CD4-positive, alpha-beta T cell treated with Interferon alpha-2 for 1 hour (primary cell): ENCODE measurements around the gene IDNK.
"Not testable (repeated sequence)": the region's sequence is repeated elsewhere in the genome, so short reads cannot be mapped to it uniquely, and the experiment has no call there.

ENCODE experiments used
- DNase-seq, 2 donors: peaks; one replicate each; pipeline ENCODE4 v3.0.0-alpha.2; 2020 to 2022

The IDNK gene

DNA sequence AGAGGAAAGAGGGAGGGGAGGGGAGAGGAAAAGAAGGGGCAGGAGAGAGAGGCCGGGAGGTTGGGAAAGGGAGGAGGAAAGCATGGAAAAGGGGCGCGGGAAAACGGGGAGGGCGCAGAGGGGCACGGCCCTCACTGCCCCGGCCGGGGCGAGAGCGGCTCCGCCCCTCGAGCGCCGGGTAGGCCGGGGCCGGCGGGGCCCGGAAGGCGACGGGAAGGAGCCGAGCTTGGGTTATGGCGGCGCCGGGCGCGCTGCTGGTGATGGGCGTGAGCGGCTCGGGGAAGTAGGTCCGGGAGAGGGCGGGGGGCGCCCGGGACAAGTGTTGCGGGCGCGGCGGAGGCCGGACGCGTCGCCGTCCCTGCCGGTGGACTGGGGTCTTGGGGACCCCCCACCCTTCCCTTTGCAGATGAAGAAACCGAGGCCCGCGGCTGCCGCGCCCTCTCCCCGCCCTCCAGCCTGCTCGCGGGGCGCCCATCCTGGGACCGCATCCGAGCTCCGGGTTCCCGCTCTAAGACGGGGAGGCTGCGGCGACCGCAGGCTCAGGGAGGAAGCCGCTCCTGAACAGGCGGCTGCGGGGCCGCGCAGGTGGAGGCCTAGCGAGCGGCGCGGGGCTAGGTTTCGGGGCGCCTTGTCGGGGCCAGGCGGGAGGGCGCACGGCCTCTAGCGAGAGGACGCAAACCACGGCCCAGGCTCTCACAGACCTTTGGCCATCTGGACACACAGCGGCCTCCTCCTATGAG lies at the start of gene IDNK:
TSS of gene IDNK (plus strand) at position 205 of the 740 bp plus-strand sequence. CDS start at position 234, 29 bp downstream.
- peak; percentile 50 to 69 for DNase-seq

DNA sequence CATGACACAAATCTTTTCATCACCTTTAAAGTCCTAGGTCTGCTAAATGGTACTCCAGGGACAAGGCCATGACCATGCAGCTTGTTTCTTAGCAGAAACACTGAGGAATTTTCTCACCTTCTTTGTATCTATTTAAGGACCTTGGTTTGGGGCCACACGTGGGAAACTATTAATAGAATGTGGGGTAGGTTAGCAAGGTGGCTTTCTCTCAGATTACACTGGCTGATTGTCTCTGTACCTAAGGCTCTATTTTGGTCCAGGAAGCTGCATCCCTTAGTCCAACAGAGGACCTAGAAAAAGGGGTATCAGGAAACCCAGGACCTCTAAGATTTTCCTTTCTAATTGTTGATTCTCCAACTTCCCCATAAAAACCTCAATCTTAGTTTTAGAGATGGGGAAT lies 48.5 kb upstream of the IDNK start:
- DNase-seq, result no peak

DNA sequence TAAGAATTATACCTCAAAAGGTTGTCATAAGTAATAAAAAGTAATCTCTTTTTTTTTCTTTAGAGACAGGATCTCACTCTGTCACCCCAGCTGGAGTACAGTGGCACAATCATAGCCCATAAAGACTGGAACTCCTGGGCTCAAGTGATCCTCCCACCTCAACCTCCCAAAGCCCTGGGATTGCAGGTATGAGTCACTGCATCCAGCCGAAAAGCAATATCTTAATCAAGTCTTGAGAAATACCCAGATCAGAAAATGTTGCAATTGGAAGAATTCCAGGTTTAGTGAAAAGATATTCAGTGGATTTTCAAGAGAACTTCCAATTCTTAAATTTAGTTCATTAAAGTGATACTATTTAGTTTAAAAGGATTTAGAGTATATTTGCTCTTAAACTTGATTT lies 40.9 kb upstream of the IDNK start:
- DNase-seq, result no peak

DNA sequence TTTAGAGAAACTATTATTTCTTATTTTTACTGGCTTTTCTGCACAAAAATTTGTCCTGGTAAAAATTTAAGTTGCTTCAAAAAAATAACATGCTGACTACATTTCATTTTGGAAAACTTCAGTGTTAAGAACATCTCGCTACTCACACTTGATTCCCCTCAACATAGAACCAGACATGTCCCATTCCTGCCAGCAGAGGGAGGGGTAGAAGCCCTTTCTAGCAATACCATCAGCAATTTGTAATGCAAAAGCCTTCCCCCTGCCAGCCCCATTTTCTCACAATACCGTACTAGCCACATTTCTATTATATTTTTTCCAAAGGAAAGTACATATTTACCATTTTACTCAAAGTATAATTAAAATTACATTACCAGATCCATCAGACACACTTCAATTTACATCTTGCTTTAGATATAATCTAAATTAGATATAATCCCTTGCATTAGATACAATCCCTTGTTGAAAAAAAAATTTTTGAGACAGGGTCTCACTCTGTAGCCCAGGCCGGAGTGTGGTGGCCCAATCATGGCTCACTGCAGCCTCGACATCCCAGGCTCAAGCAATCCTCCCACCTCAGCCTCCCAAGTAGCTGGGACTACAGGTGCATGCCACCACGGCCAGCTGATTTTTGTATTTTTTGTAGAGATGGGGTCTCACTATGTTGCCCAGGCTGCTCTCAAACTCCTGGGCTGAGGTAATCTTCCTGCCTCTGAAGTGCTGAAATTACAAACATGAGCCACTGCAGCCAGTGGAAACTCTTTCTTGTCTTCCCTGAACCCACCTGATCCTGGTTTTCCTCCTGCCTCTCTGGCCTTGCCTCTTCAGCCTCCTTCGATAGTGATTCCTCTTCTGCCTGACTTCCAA lies 39.6 kb upstream of the IDNK start:
- peak; percentile 15 to 49 for DNase-seq

DNA sequence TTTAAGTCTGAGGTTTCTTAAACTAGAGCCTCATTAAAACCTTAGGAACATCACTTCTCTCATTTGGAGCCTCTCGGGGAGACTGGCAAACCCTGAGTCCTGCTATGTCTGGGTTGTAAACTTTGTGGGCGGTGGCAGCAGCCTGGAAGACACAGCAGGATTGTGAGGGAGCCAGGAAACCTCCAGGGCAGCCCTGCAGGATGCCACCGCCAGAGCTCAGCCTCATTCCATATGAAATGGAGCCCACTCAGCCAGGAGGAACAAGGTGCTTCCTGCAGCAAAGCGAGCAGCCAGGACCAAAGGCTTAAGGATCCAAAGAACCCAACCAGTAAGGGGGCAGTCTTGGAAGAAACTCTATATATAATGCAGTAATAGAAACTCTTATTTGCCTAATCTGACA lies 37.9 kb upstream of the IDNK start:
- DNase-seq, result no peak

DNA sequence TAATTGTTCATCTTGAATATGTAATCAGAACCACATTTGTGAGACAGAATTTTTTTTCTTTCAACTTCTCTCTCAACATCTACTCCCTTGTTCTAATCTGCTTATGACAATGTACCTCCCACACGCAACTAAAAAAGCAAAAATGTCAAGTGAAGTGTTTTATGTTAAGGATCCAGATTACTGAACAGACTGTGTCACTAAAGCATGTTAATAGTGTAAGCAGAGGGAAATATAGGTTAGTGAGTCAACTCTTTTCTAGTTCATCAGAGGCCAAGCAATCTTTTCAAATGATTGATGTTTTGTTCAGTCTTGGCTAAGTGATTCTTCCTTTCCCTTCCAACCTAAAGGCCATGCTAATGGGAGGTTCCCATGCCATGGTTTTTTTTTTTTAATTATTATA lies 34.7 kb upstream of the IDNK start:
- no peak for DNase-seq

DNA sequence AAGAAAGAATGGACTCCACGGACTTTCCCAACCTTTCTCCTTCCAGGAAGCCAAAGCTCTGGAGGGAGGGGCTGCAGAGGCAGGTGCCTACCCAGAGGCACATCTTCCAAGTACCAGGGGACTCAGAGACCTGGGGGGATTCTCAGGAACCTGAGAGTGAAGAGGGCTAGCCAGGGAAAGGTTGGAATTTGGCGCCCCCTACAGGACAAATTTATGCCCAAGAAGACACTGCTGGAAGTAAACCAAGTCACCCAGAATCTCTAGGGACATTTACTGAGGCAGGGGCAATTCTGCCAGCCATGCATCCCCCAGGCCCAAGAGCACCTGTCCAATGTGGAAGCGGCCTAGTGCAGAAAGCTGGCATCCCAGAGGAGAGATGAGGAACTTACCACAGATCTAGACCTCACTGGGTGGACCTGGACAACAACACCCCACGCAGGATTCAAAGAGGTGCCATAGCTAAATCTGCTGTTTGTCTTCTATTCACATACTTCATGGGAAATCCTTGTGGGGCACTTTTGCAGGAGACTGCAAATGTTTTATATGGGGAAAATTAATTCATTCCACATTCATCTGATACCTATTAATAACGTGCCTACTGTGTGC lies 25.9 kb upstream of the IDNK start:
- peak in 1 of 2 donors; percentile 34 for DNase-seq

DNA sequence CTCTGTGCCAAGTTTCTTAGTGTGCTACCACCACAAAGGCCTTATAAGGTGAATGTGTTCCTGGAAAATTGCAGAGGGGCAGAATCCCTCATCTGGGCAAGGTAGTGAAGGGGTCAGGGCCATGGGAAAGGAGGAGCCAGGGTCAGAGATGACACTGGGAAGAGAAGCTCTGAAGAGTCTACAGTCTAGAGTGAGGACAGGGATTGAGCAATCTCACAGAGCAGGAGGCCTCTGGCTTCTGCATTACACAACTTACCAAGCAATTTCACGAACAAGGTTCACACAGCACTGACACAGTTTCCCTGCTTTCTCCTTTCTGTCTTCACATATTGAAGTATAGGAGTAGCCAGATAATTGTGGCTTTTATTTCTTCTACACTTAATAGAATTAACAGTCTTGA lies 24.5 kb upstream of the IDNK start:
- no peak for DNase-seq

DNA sequence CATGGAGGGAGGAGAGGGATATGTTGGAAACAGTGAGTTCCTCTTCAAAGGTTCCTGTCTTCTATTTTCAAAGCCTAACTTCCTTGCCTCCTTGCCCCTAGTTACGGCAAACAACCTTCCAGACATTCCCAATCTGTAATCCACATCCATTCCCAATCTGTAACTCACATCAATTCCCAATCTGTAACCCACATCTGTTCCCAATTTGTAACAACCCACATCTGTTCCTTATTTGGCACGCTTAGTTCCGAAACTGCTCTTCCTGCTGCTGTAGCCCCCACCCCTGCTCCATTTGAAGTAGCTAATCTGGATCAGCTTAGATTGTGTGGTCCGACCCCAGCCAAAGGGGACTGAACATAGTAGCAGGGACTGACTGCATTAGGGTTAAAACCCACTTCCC lies 23.9 kb upstream of the IDNK start:
- no peak for DNase-seq

DNA sequence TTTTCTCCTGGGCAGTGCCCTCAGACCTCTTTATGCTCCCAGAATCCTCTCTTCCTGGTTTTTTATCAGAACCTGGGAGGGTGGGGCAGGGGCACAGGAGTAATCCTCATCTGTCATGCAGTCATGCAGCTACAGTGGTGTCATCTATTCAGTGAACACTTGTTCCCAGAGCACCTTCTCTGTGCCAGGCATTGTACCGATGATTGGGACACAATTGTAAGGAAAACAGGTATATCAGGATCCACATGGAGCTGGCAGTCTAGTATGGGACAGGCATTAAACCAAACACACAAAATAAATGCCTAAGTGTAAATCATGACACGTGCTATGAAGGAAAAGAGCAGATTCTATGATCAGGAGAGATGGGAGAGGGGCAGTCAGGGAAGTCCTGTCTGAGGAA lies 21.5 kb upstream of the IDNK start:
- no peak for DNase-seq

DNA sequence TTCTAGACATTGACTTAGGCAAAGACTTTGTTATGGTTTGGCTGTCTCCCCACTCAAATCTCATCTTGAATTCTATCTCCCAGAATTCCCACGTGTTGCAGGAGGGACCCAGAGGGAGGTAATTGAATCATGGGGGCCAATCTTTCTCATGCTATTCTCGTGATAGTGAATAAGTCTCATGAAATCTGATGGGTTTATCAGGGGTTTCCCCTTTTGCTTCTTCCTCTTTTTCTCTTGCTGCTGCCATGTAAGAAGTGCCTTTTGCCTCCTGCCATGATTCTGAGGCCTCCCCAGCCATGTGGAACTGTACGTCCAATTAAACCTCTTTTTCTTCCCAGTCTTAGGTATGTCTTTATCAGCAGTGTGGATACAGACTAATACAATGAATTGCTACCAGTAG lies 15.3 kb upstream of the IDNK start:
- DNase-seq, result not testable (repeated sequence)

DNA sequence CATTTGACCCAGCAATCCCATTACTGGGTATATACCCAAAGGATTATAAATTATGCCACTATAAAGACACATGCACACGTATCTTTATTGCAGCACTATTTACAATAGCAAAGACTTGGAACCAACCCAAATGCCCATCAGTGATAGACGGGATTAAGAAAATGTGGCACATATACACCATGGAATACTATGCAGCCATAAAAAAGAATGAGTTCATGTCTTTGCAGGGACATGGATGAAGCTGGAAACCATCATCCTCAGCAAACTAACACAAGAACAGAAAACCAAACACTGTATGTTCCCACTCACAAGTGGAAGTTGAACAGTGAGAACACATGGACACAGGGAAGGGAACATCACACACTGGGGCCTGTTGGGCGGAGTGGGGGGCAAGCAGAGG lies 9.6 kb upstream of the IDNK start:
- DNase-seq, result not testable (repeated sequence)

DNA sequence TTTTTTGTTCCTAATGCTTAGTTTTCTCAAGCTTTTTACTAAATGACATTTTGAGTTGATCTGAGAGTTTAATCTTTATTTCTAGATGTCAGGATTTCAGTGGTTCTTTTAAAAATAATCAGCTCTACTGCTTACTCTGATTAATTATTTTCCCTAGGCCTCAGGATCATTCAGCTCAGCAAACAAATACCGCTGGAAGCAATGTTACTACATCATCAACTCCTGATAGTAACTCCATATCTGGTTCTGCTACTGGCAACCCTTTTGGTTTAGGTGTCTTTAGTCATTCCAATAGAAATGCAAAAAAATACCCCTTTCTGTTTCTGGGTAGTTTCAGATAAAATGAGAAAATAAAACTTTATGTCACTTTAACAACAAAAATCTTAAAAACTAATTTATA lies 5.6 kb upstream of the IDNK start:
- no peak for DNase-seq

DNA sequence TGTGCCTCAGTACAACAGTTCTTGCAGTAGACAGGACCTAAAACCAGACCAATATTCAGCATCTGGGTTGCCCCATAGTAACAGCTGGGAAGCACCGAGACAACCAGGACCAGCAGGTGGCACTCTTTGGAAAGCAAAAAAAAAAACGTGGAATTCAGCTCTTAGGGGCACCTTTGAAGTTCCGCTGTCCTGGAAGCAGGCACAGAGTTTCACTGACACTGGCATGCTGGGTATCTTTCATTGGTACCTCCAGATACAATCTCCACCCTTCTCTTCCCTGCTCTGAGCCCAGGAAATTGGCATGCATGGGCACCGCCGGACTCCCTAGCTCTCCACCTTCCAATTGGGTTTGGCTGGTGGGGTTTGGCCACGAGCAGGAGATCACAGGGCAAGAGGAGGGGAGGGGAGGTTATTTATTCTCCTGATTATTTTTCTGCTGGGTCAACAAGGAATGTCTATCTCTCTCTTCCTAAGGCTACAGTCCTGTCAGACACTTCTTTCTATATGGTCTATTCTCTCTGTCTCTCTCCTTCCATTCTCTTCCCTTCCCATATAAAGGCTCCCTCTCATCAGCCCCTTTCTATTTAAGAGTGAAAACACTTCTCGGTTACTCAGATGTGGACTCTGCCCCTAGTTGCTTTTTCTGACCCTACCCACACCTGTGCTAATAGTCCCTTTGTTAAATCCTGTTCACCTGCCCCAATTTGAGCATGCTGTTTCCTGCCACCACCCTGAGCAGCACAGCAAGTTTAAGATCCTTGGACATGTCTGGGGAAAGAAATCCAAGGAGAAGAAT lies 1.9 kb upstream of the IDNK start:
- peak; percentile 17 to 49 for DNase-seq

DNA sequence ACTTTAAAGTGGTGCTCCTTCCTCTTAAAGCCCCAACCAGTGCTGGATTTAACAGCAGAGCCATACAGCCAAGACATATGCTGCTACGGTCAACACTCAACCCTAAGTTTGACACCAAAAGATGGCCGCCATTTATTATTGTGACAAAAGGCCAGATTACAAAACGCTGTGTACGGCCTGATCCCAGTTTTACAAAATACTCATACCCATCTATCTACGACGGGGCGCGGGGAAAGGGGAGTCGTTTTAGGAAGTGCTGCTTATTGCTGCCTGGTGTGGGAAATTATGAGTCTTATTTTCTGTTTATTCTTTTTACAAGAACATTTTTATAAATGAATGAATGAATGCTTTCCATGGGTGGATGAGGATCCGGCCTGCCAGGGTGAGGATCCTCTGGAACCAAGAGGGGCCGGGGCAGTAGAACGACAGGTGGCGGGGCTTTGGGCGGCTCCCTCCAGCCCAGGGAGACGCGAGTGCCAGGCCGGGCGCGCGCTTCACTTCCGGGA lies 457 bp upstream of the IDNK start:
- DNase-seq, result peak in 1 of 2 donors; percentile 49

DNA sequence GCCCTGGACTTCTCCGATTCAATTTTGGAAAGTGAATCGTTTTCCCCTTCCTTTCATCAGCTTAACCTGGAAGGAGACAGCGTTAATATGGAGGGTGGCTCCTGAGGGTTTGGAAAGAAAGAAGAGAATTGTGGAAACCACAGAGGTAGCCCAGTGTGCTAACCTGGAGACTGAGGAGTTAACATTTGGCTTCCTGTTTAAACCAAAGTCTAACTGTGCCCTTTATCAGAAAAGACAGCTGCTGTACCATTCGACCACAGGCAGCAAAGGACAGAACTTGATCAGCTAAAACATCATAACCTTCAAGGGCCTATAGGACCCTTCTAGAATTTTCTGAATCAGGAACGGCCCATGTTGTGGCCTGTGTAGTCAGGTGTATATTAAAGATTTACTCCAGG lies 735 bp downstream of the IDNK start:
- peak in 1 of 2 donors; percentile 46 for DNase-seq

DNA sequence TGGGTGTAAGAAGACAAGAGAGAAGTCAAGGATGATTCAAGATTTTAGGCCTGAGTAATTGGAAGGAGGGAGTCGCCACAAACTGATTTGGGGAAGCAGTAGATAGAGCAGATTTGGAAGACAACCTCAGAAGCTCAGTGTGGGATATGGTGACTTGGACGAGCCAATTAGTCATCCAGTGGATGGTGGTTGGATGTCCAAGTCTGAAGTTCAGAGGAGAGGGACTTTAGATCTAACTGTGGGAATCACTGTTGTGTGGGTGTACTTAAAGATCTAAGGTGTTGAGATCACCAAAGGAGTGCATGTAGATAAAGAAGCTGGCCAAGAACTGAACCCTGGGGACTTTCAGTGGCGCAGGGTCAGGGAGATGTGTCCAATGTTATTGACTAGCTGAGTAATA lies 2.2 kb downstream of the IDNK start:
- no peak for DNase-seq

DNA sequence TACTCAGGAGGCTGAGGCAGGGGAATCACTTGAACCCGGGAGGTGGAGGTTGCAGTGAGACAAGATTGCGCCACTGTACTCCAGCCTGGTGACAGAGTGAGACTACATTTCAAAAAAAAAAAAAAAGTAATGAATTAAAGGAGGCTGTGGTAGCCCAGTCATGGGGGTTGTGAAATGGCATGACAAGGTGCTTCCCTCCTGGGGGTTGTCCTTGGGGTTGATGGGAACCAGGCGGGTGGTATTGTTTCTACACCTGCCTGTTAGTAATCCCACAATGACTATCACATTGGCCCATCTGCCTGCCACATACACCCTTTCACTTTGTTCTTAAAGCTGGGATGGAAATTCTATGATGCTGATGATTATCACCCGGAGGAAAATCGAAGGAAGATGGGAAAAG lies 5.6 kb downstream of the IDNK start:
- DNase-seq, result no peak

DNA sequence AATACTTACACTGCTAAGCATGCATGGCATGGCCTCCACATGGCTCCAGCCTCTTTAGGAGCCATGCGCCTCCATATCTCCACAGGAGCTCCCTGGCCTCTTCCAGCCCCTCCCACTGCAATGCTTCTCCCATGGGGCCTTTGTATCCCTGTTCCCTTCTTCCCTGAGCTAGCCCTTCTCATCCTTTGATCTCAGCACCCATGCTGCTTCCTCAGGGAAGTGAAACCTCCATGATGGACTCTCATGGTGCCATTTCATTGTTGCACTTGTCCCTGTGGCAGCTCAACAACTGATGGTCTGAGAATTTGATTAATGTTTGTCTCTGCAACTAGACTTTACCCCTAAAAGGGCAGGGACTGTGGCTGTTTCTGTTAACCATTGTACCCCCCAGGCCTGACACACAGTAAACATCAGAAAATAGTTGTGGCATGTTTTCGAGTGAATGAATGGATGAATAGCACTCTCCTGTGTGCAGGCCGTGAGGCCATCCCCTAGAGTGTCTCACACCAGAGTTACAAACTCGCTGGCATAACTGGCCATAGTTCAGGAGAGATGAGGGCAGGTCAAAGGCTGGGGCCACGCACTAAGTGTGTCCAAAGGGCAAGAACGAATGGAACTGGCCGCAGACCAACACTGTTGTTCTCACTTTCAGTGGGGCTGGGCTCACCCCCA lies 6.6 kb downstream of the IDNK start:
- DNase-seq, result no peak

DNA sequence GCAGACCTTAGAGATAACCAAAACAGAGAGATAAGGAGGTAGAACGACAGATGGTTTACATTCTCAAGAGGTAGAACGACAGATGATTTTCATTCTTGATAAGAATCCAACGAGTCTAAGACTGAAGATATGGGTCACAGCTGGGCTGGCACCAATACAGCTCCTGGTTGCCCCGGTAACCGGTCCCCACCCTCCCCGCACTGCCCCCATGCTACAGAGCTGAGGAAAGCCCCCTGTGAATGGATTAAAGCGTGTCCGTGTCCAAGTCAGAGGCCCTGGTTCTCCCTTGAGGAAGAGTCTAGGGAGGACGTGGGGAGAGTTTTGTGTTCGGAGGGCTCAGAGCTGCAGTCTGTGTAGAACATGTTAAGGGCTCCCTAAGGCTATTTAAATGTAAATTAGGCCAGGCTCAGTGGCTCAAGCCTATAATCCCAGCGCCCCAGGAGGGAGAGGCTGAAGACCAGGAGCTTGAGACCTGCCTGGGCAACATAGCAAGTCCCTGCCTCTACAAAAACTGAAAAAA lies 8.1 kb downstream of the IDNK start:
- DNase-seq, result no peak

DNA sequence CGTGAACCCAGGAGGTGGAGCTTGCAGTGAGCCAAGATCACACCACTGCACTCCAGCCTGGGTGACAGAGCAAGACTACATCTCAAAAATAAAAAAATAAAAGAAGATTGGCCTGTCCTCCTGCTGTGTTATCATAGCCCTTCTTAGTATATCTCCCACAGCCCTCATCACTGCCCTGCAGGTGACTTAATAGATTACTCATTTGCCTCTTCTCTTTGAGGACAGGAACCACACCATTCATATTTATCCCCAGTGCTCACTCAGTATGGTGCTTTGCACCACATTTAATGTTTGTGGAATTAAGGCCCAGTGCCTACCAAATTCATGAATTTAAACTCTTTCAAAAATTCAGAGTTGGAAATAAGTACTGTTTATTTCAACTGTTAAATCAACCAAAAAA lies 10.3 kb downstream of the IDNK start:
- no peak for DNase-seq

DNA sequence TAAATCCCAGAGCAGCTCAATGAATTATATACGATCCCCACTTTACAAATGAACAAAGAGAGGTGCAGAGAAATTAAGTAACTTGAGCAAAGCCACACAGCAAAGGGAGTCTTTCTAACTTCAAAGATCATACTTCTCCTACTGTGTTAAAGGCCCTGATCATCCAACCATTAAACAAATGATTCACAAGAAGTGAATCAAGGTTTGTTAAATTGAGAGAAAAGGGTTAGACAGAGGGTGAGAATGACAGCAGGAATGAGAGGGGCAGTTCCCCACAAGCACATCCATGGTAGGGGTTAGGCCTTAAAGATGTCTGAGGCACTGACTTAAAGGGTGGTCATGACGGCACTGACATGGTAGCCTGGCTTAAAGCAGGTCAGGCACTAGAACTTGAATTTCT lies 10.7 kb downstream of the IDNK start:
- no peak for DNase-seq
